GM12891 (cell line): ENCODE measurements around the gene TBXAS1.

Source experiments
- PAX5 ChIP-seq: IDR thresholded peaks from 2 replicates; pipeline ENCODE4 v1.6.1; 2011; ENCODE audit warnings: low read length, moderate library complexity, mild to moderate bottlenecking; ENCODE audit not compliant: insufficient read depth, severe bottlenecking
- POLR2A ChIP-seq: IDR thresholded peaks from 2 replicates; pipeline ENCODE4 v1.6.1; 2011; ENCODE audit warnings: low read depth, low read length, control low read depth
- POLR2AphosphoS5 ChIP-seq: IDR thresholded peaks from 2 replicates; pipeline ENCODE4 v1.6.1; 2011; ENCODE audit warnings: low read depth, low read length, control low read depth
- POU2F2 ChIP-seq: IDR thresholded peaks from 2 replicates; pipeline ENCODE4 v1.6.1; 2011; ENCODE audit warnings: low read depth, mild to moderate bottlenecking, control low read depth, low read length, moderate library complexity
- SPI1 ChIP-seq: IDR thresholded peaks from 2 replicates; pipeline ENCODE4 v1.6.1; 2011; ENCODE audit warnings: low read depth, low read length, control low read depth
- TAF1 ChIP-seq: IDR thresholded peaks from 2 replicates; pipeline ENCODE4 v1.6.1; 2011; ENCODE audit warnings: low read depth, low read length, control low read depth

- TF ChIP-seq POLR2A (no peak), POLR2AphosphoS5 (no peak), TAF1 (no peak), SPI1 (no peak), POU2F2 (no peak), PAX5 (no peak)
Measured at GRCh38 chr7:139959718-139960117, 130.7 kb downstream of the TBXAS1 start.
